Sigmoid colon (tissue), 4 donors: ENCODE results near the gene LRRC8B.

Source experiments
- EP300 ChIP-seq, 4 donors: sonication (generic); formaldehyde crosslinking; IDR thresholded peaks; one replicate each; pipeline ENCODE4 v1.6.1; 2017; ENCODE audit warnings: antibody characterized with exemption in 4 of 4
- POLR2A ChIP-seq, 2 donors: fragments of 450-650 bp; IDR thresholded peaks; one replicate each; pipeline ENCODE4 v1.6.1; 2016; ENCODE audit warnings: antibody characterized with exemption in 2 of 2, mild to moderate bottlenecking in 2 of 2, moderate library complexity in 2 of 2
- POLR2AphosphoS5 ChIP-seq, 4 donors: sonication (generic); formaldehyde crosslinking; IDR thresholded peaks; one replicate each; pipeline ENCODE4 v1.6.1; 2017; ENCODE audit warnings: antibody characterized with exemption in 4 of 4
- TF ChIP-seq, protein P1 (sequence below), 4 experiments: fragments of 450-650 bp in 3 of 4; fragments of 200-600 bp in 1 of 4; IDR thresholded peaks; one replicate each; pipeline ENCODE4 v1.5.1; 2016 to 2019; ENCODE audit warnings: antibody characterized with exemption in 4 of 4, mild to moderate bottlenecking in 3 of 4, moderate library complexity in 2 of 4

DNA sequence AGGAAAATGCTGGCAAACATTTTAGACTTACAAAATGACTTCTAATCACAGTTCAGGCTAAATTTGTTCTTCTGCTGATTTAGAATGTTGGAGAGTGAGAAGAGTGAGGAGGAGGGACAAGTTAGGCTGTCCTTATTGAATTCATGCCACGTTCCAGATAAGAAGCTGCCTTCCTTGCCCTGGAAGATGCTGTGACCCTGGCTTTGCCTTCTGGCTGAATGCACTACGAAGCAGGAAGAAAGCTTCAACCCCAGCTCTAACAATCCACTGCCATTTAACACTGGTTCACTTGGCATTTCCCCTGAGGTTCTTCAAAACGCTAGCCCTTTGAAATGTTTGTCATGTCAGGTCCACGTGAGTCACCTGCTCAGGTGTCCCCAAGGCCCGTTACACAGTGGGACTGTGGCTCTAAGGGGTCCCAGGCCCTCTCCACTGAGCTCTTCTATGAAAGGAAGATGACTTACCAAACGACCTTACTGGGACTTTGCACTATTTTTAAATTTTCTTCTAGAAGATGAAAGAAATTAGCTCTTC, 78.3 kb downstream of the LRRC8B start:
- TF ChIP-seq, protein P1, sequence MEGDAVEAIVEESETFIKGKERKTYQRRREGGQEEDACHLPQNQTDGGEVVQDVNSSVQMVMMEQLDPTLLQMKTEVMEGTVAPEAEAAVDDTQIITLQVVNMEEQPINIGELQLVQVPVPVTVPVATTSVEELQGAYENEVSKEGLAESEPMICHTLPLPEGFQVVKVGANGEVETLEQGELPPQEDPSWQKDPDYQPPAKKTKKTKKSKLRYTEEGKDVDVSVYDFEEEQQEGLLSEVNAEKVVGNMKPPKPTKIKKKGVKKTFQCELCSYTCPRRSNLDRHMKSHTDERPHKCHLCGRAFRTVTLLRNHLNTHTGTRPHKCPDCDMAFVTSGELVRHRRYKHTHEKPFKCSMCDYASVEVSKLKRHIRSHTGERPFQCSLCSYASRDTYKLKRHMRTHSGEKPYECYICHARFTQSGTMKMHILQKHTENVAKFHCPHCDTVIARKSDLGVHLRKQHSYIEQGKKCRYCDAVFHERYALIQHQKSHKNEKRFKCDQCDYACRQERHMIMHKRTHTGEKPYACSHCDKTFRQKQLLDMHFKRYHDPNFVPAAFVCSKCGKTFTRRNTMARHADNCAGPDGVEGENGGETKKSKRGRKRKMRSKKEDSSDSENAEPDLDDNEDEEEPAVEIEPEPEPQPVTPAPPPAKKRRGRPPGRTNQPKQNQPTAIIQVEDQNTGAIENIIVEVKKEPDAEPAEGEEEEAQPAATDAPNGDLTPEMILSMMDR (IDR thresholded peaks at IDR 0.05) = no peak
- TF ChIP-seq POLR2A (IDR thresholded peaks at IDR 0.05) (no peak), EP300 (IDR thresholded peaks at IDR 0.05) (no peak), POLR2AphosphoS5 (IDR thresholded peaks at IDR 0.05) (no peak)
